Choroid plexus epithelial cell (primary cell): Measurements from ENCODE around the gene STT3B.

ENCODE experiments used
- DNase-seq: peaks from one replicate; pipeline ENCODE4 v3.0.0-alpha.2; 2010; ENCODE audit warnings: low read depth
- H3K4me3 ChIP-seq: 2 replicates; pipeline ENCODE4 v1.5.1; 2011; ENCODE audit warnings: low read depth, mild to moderate bottlenecking, control low read depth, low read length, moderate library complexity
- TF ChIP-seq, protein P1 (sequence below): conservative IDR thresholded peaks from 2 replicates; pipeline ENCODE4 v1.5.1; 2011; ENCODE audit warnings: low read depth, mild to moderate bottlenecking, control low read depth, inconsistent platforms, low read length, moderate library complexity

STT3B gene

DNA sequence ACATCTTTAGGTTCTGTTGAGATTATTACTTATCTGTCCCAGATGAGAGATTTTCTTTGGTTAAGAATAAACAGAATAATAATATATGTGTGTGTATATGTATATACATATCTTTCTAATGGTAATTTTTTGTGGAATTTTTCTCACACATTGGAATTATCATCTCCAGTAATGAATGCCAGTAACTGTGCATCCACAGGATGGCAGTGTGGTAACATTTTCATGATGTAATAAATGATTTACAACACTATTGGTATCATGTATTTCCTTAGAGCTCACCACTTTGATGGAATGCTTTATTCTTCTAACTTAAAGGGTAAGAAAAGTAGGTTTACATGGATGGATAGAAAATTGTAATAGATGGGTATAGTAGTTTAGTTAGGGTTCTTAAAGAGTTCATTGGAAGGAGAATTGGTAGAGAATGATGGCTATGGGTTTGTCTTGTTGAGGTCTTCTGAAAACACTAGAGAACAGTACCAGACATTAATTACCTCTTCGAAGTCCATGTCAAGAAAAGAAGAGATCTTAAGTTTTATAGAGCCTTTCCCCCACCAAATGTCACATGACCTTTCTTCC, 78.1 kb downstream of the STT3B start:
- DNase-seq: peak; percentile 72
- TF ChIP-seq, protein P1, sequence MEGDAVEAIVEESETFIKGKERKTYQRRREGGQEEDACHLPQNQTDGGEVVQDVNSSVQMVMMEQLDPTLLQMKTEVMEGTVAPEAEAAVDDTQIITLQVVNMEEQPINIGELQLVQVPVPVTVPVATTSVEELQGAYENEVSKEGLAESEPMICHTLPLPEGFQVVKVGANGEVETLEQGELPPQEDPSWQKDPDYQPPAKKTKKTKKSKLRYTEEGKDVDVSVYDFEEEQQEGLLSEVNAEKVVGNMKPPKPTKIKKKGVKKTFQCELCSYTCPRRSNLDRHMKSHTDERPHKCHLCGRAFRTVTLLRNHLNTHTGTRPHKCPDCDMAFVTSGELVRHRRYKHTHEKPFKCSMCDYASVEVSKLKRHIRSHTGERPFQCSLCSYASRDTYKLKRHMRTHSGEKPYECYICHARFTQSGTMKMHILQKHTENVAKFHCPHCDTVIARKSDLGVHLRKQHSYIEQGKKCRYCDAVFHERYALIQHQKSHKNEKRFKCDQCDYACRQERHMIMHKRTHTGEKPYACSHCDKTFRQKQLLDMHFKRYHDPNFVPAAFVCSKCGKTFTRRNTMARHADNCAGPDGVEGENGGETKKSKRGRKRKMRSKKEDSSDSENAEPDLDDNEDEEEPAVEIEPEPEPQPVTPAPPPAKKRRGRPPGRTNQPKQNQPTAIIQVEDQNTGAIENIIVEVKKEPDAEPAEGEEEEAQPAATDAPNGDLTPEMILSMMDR: peak; percentile 65
- no peak overlapping the region for H3K4me3 ChIP-seq

DNA sequence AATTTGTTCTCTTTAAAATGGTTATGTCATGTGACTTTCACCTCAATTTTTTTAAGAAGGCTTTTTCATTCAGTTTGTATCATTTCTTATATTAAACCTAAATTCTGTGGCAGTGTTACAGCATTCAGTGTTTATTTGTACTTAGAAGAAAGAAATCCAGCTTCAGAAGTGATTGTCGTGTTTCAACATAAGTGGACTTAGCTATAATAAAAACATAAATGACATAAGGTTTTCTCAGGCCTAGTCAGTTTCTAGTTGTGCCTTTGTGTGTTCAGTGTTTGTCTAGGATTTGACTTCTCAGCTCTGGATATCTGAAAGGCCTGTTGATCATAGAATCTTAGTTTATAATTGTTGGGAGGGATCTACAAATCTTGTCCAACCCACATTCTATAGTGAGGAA, 80.5 kb downstream of the STT3B start:
- TF ChIP-seq, protein P1: no peak
- no peak for DNase-seq

DNA sequence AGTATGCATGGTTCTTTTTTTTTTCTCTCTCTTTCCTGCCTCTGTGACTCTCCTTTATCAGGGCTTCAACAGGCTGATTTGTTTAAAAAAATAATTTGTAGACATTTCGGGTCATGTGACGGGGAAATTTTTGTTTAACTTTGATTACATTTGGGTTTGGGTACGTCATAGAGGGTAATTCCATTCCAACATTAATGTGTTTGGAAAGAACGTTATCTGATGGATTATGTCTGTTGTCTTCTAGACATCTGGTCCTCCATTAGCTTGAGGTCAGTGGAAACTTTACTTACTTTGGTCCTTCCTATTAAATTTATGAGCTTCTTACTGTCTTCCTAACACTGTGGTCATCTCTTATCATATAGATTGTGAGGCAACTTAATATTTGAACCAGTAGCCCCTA, 80.9 kb downstream of the STT3B start:
- DNase-seq: no peak
- H3K4me3 ChIP-seq: no peak overlapping the region

More for the DNA sequence above, 80.5 kb downstream of the STT3B start:
- no peak overlapping the region for H3K4me3 ChIP-seq

DNA sequence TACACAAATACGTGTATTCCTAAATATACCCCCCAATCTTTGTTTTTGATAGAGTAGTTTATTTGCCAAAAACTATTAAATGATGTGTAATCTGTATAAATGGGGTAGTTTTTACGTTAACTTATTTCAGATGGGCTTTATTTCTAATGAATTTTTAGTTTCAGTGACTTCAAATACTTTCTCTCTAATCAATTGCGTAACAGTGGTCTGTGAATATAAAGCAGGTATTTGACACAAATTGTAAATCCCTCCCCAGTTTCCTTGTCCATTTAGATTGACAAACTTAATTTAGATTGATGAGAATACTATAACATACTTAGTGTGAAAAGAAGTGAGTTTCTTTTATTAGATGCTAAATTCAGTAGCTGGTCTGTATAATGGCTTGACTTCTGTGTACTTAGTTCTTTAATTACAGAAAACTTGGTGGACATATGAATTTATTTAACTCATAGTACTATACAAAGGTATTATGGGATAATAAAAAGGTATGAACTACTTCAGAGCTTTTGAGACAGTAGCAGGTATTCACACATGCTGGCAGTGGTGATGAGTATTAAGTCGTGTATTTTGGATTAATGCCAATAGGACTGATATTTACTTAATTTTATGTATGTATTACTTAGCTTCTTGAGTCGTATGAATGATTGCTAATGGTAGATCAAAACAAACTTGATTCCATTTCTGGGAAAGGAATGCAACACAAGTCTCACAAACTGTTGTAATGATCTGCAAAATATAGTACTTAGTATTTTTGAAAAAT, 81.6 kb downstream of the STT3B start:
- H3K4me3 ChIP-seq: no peak overlapping the region
- peak; percentile 26 for DNase-seq
- TF ChIP-seq, protein P1: no peak

More for the DNA sequence above, 80.9 kb downstream of the STT3B start:
- TF ChIP-seq, protein P1: no peak

DNA sequence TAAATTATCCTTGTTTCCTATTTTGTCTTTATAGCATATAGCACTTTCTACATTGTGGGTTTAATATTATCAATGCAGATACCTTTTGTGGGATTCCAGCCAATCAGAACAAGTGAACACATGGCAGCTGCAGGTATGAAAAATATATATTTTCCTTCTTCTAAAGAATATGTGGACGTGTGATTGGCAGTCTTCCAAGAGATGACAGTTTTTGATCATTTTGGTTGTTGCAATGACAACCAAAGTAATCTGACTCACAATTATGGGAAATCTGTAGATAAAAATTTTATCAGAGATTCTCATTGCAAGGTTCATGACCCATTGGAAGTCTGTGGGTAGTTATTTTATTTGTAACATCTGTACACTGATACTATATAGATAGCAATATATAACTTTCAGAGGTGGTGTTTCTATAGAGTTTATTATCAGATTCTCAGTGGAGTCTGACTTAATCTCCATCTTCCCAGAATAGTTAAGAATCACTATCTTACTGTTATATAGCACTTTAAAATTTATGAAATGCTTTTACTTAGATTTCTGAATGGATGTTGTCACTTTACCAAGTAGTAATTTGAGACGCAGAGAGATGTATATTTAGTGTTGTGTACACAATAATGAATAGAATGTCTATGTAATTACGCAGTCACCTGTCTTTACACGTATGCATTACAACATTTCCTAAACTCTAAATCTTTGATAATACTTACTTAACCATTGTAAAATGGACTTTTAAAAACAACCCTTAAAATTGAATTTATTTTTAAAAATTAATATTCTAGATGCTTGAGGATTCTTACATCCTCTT, 82.5 kb downstream of the STT3B start:
- H3K4me3 ChIP-seq: no peak overlapping the region
- DNase-seq: no peak
- TF ChIP-seq, protein P1: no peak

DNA sequence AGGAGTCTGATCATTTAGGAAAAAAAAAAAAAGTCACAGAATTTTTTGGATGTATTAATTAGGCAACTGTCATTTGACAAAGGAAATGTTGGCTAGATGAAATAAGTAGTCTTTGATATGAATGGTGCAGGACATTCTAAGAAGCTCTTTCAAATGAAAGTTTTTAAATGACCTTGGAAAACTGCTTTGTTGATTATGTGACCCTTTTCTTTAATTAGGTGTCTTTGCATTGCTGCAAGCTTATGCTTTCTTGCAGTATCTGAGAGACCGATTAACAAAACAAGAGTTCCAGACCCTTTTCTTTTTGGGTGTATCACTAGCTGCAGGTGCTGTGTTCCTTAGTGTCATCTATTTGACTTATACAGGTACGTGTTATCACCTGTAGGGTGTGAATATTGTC, 84.0 kb downstream of the STT3B start:
- TF ChIP-seq, protein P1: no peak
- no peak for DNase-seq
- H3K4me3 ChIP-seq: no peak overlapping the region
